GM12891 (cell line): ENCODE results near the gene SPON2.

ENCODE experiments used
- POLR2A ChIP-seq: IDR thresholded peaks from 2 replicates; pipeline ENCODE4 v1.6.1; 2011; ENCODE audit warnings: low read depth, low read length, control low read depth
- POLR2AphosphoS5 ChIP-seq: IDR thresholded peaks from 2 replicates; pipeline ENCODE4 v1.6.1; 2011; ENCODE audit warnings: low read depth, low read length, control low read depth
- POU2F2 ChIP-seq: IDR thresholded peaks from 2 replicates; pipeline ENCODE4 v1.6.1; 2011; ENCODE audit warnings: low read depth, mild to moderate bottlenecking, control low read depth, low read length, moderate library complexity
- TAF1 ChIP-seq: IDR thresholded peaks from 2 replicates; pipeline ENCODE4 v1.6.1; 2011; ENCODE audit warnings: low read depth, low read length, control low read depth

GRCh38 chr4:1204286-1204827, 32.0 kb upstream of the SPON2 start:
- TF ChIP-seq POLR2AphosphoS5 (no peak), POLR2A (no peak), TAF1 (no peak), POU2F2 (no peak)
